Prostate gland (tissue), 2 donors: ENCODE measurements around the gene VASN. TPM values are rescaled to one million over a fixed set of nuclear protein-coding genes. Genes with fewer than 3 reads are reported as not detected.

Experiments
- DNase-seq: peaks from one replicate; pipeline ENCODE4 v3.0.0-alpha.2; 2019; ENCODE audit warnings: low spot score
- H3K27ac ChIP-seq, 2 donors: fragments of 200-600 bp; sonication (generic); 2 replicates each; pipeline ENCODE4 v1.5.1; 2017 to 2019
- H3K27me3 ChIP-seq: fragments of 200-600 bp; sonication (generic); replicated peaks from 2 replicates; pipeline ENCODE4 v1.5.1; 2019; ENCODE audit not compliant: insufficient read depth
- H3K36me3 ChIP-seq, 2 donors: fragments of 200-600 bp; sonication (generic); 1 replicate in 1 of 2; 2 replicates in 1 of 2; pipeline versions ENCODE4 v1.5.1 to v1.8.1; 2017 to 2019
- H3K4me1 ChIP-seq: fragments of 200-600 bp; sonication (generic); replicated peaks from 2 replicates; pipeline ENCODE4 v1.5.1; 2019
- H3K4me3 ChIP-seq, 2 donors: fragments of 200-600 bp; sonication (generic); 2 replicates each; pipeline ENCODE4 v1.5.1; 2017 to 2019
- H3K9me3 ChIP-seq: fragments of 200-600 bp; sonication (generic); 2 replicates; pipeline ENCODE4 v1.5.1; 2017
- CTCF ChIP-seq, 4 experiments: fragments of 200-600 bp in 2 of 4; fragments of 450-650 bp in 2 of 4; sonication (generic) in 2 of 4; IDR thresholded peaks; 1 replicate in 3 of 4; 2 replicates in 1 of 4; pipeline ENCODE4 v1.5.1; 2016 to 2019; ENCODE audit warnings: antibody characterized with exemption in 4 of 4, mild to moderate bottlenecking in 2 of 4, moderate library complexity in 2 of 4
- POLR2A ChIP-seq: fragments of 450-650 bp; IDR thresholded peaks from one replicate; pipeline ENCODE4 v1.6.1; 2016; ENCODE audit warnings: antibody characterized with exemption, mild to moderate bottlenecking
- POLR2AphosphoS5 ChIP-seq: sonication (generic); formaldehyde crosslinking; IDR thresholded peaks from one replicate; pipeline ENCODE4 v1.6.1; 2017; ENCODE audit warnings: antibody characterized with exemption
- WGBS: methylation state at CpG from one replicate; pipeline ENCODE4 v1.1.5; 2018; 5-methylcytosine and 5-hydroxymethylcytosine counted together
- intact Hi-C: fragments of 100-400 bp; cut with DNase I; formaldehyde crosslinking; loops from one replicate; pipeline ENCODE4 v1.14.2; 2022
- total RNA-seq, 2 donors: library from RNA; depleted of rRNA; stranded (reverse); fragments of >200 nt; gene quantifications; one replicate each; pipeline ENCODE4 v1.1.0, GENCODE V29; 2016

The VASN gene
- total RNA-seq, 2 donors from 2014 or later: 13.1 to 97.4 TPM

GRCh38 chr16:4411684-4412083 is 40.0 kb downstream of the VASN start:
- DNase-seq: no peak
- H3K27ac ChIP-seq: no peak overlapping the region
- peaks cover 11% of the 10 kb centered on the region for H3K4me1 ChIP-seq
- no peak overlapping the region for H3K4me3 ChIP-seq
- no peak for TF ChIP-seq CTCF (IDR thresholded peaks at IDR 0.05)
- no peak for TF ChIP-seq POLR2AphosphoS5
- no peak for TF ChIP-seq POLR2A
- no peaks in the 10 kb centered on the region for H3K27me3 ChIP-seq
- peaks cover 0 to 7% of the 10 kb centered on the region in 2 donors for H3K36me3 ChIP-seq
- H3K9me3 ChIP-seq: no peaks in the 10 kb centered on the region
- intact Hi-C loops: no loop called here
- 36% methylated on average over 16 of the region's 16 CpGs for WGBS

- TF ChIP-seq POLR2AphosphoS5 (no peak), CTCF (IDR thresholded peaks at IDR 0.05) (no peak), POLR2A (no peak)
- no peak for DNase-seq
- intact Hi-C loops: no loop called here
- H3K36me3 ChIP-seq: peaks cover 0 to 6% of the 10 kb centered on the region in 2 donors
- H3K27me3 ChIP-seq: no peaks in the 10 kb centered on the region
- H3K4me1 ChIP-seq: peaks cover 11% of the 10 kb centered on the region
- no peak overlapping the region for H3K4me3 ChIP-seq
- WGBS: 82% methylated on average over 8 of the region's 8 CpGs
- H3K27ac ChIP-seq: no peak overlapping the region
- H3K9me3 ChIP-seq: no peaks in the 10 kb centered on the region
Measured at GRCh38 chr16:4412159-4412558, 40.5 kb downstream of the VASN start.

GRCh38 chr16:4412854-4413253 is 41.2 kb downstream of the VASN start:
- no peak for DNase-seq
- TF ChIP-seq POLR2A (no peak), POLR2AphosphoS5 (no peak), CTCF (IDR thresholded peaks at IDR 0.05) (no peak)
- intact Hi-C loops: no loop called here
- 94% methylated on average over 4 of the region's 4 CpGs for WGBS
- H3K36me3 ChIP-seq: no peaks in the 10 kb centered on the region
- no peak overlapping the region for H3K4me3 ChIP-seq
- H3K4me1 ChIP-seq: peaks cover 11% of the 10 kb centered on the region
- no peaks in the 10 kb centered on the region for H3K9me3 ChIP-seq
- H3K27me3 ChIP-seq: no peaks in the 10 kb centered on the region
- no peak overlapping the region for H3K27ac ChIP-seq

DNA sequence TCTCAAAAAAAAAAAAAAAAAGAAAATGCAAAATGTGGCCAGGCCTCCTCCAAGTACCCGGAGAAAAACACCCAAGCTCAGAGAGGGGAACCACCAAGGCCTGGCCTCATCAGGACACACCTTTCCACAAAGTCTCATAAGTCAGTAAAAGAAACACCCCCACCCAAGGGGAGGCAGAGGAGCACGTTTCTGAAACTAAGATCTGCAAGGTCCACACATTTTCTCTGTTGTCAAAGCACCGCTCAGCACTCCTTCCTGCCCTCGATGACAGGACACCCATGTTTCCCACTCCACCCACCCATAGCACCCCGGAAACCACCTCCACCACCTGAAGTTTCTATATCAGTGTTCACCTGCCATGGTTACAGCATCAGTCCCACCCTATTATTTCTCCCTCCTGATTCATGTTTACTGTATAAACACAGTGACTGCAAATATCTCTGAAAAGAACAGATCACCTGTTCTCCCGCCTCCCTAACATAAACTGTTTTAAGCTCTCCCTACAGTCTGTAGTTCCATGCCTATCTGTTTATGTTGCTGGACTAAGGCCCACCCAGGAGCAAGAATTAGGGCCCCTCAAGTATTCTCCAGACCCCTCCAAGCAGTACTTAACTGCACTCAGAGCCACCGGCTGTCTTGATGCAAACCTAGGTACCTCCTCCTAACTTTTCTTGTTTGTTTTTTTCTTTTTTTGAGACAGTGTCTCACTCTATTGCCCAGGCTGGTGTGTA is 42.7 kb downstream of the VASN start:
- H3K4me1 ChIP-seq: peaks cover 11% of the 10 kb centered on the region

More for the DNA sequence above, 42.7 kb downstream of the VASN start:
- Histone ChIP-seq H3K27me3 (no peaks in the 10 kb centered on the region), H3K9me3 (no peaks in the 10 kb centered on the region), H3K36me3 (no peaks in the 10 kb centered on the region), H3K27ac (no peak overlapping the region), H3K4me3 (no peak overlapping the region)
- TF ChIP-seq POLR2AphosphoS5 (no peak), CTCF (IDR thresholded peaks at IDR 0.05) (no peak), POLR2A (no peak)
- WGBS: 82% methylated on average over 7 of the region's 7 CpGs
- intact Hi-C loops: no loop called here
- no peak for DNase-seq
